ENCODE data around the gene NHLRC3.
"Not testable (repeated sequence)": the region's sequence is repeated elsewhere in the genome, so short reads cannot be mapped to it uniquely, and the experiment has no call there.

NHLRC3 gene, protein sequence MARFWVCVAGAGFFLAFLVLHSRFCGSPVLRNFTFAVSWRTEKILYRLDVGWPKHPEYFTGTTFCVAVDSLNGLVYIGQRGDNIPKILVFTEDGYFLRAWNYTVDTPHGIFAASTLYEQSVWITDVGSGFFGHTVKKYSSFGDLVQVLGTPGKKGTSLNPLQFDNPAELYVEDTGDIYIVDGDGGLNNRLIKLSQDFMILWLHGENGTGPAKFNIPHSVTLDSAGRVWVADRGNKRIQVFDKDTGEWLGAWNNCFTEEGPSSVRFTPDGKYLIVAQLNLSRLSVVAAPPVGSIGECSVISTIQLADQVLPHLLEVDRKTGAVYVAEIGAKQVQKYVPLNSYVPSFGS

DNA sequence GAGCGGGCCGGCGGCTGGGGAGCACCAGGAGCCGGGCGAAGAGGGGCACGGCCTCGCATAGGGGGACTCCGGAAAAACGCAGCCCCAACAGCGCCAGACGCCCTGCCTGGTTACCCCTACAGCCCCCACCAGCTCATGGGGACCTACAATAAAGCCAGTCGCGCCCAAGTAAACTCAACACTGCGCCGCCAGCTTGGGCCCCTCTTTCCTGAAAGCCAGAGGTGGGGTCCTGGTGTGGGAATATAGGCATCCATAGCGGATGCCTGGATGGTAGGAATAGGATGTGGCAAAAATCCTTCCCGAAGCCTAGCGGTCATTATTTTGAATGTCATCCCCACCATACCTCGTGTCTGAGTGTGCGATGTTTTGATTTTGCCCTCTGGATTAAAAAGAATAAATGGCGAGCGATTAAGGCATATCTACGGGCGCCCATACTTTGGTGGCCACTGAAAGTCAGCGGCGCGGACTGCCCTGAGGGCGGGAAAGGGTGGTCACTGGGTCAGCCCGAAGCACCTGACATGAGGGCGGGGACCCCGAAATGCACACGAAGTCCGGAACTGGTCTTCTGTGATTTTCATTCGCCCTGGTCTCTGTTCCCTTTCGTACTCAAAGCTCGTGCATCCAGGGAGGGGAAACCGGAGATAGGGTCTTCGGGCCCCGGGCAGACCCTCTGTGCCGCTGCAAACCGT, at the start of gene NHLRC3, which contains the start of gene PROSER1:
Gene NHLRC3, plus strand, starts transcription at position 577 of the 689 bp plus-strand sequence. CDS start 184 bp downstream, outside the sequence.
Gene PROSER1, minus strand, starts transcription at position 210 of the 689 bp plus-strand sequence. CDS start 847 bp downstream, outside the sequence.
- peak; percentile 90 for DNase-seq (ENCODE audit: low spot score)

- no peak for DNase-seq (ENCODE audit: low spot score)
These were observed 47.6 kb upstream of the NHLRC3 start, which contains the start of gene STOML3 for GRCh38 chr13:38990693-38991092. Gene STOML3, minus strand, starts transcription at chr13:38990831. Its CDS starts 110 bp downstream, at chr13:38990721.

GRCh38 chr13:38993381-38993780, 44.9 kb upstream of the NHLRC3 start:
- DNase-seq (ENCODE audit: low spot score) = no peak

DNA sequence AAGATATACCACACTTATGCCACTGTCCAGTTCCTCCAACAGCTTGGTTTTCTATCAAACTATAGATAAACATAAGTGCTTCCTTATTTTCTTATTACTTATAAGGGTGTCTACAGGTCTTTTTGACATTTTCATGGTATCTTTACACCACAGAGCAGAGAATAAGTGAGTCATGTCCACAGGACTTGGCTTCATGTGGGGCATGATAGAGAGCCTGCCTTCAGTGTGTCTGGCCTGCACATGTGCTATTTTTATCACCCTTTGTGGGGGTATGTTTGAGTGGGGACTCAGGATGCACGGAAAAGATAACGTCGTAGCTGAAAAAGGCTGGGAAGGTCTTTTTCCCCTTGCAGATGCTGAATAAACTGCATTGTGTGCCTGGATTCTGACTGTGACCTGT, 39.5 kb upstream of the NHLRC3 start:
- DNase-seq (ENCODE audit: low spot score) = no peak

GRCh38 chr13:39006371-39007111, 31.7 kb upstream of the NHLRC3 start:
- not testable (repeated sequence) for DNase-seq (ENCODE audit: low spot score)

GRCh38 chr13:39012608-39013007, 25.6 kb upstream of the NHLRC3 start:
- DNase-seq (ENCODE audit: low spot score) = no peak

- no peak for DNase-seq (ENCODE audit: low spot score)
These were observed 24.8 kb upstream of the NHLRC3 start for GRCh38 chr13:39013462-39013861.

GRCh38 chr13:39016087-39016486, 22.2 kb upstream of the NHLRC3 start:
- no peak for DNase-seq (ENCODE audit: low spot score)

DNA sequence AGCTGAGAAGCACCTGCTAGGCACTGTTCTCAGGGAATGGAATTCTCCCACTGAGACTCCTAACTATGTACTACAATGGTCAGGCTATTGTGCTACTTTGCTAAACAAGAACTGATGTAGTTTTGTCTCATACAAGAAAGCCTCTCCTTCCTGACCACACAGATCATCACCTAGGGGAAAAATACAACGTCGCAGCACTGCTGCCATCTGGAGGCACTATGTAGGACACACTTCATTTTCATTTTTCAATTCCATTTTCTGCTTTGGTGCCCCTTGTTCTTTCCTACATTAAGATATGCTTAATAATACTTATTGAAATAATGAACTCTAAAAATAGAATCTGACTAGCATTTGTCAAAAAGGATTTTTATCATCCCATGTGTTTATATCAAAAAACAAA, 21.5 kb upstream of the NHLRC3 start:
- DNase-seq (ENCODE audit: low spot score) = no peak

DNA sequence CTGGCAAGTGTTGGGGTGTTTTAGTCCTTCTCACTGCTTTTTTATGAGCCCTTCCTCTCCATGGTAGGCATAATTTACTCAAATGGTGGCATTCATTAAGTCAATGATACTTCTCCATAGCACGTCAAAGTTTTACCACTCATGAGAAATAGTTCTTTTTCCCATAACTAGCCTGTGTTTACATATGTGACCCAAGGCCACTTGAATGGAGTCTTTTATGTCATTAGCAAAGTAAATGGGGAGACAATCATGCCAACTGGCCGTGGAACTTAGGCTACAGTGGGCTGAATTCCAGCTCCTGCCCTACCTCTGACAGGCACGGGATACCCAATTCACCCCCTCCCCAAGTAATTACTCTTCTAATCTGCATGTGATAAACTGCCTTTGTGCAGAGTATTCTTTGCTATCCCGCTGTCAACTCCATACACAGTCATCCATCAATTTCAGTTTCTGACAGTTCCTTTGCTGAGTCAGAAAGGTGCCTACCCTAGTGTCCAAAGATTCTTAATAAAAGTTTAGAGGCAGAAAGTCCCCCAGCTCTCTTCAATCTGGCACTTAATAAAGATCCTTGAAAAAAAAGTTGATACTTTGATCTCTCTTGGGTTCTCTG, 17.3 kb upstream of the NHLRC3 start:
- no peak for DNase-seq (ENCODE audit: low spot score)

DNA sequence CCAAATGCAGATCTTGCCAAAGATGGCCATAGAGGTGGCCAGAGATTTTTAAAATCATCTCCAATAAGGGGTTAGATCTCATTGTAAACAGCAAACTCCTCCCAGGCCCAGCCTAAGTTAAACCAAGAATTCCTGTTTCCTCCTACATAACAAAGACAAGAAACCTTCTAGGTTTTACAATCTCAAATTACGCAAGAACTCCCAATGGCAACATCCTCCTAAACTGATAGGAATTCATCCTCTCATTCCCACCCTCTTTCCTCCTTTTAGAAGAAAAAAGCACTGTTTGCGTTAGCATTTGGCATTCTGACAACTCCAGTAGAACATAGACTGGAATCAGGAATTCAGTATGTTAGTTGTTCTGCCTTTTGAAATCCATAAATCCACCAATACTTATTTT, 14.9 kb upstream of the NHLRC3 start:
- no peak for DNase-seq (ENCODE audit: low spot score)

DNA sequence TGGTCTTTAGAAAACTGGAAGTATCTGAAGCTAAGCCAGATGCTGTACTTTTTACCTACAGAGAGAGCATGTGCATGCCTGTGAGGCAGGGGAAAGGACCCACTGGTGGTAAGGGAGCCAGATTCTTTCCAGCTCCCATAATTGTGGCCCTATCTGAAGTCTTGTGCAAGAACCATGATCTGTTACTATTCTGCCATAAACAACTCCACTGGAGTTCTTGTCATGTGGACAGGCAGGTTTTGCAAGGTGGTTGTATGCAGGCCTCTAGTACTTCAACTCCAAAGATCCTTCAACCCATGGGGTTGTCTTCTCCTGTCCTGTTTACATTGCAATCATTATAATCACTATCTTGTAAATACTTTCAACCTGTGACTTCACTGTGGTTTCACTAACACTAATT, 14.5 kb upstream of the NHLRC3 start:
- DNase-seq (ENCODE audit: low spot score) = no peak

DNA sequence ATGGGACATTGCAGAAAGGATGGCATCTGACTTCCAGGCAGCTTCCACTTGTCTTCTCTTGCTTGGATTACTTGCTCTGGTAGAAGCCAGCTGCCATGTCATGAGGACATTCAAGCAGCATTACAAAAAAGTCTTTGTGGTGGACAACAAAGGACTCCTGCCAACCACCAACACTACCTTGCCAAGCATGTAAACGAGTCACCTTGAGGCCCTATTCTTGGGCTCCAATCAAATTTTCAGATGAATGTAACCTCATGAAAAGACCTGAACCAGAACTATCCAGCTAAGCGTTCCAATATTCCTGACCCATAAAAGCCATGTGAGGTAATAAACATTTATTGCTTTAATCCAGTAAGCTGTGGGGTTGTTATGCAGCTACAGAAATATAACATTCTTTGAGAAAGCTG, 12.8 kb upstream of the NHLRC3 start:
- DNase-seq (ENCODE audit: low spot score) = no peak

DNA sequence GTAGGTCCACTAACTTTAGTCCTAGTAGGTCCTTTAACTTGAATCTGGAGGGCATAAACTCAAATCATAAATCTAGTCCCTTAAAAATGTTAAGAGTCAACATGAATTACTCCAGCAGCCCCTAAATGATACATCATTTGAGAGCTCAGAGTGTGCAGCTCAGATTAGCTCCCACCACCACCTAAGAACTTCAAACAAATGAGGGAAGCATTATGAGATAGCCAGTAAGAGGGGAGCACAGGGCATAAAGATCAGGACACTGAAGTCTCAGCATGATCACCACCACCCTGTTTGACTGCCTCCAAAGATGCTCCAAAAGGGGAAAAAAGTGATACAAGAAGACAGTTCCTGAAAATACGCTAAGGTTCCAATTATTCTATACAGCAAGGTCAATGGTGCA, 6.1 kb upstream of the NHLRC3 start:
- no peak for DNase-seq (ENCODE audit: low spot score)

DNA sequence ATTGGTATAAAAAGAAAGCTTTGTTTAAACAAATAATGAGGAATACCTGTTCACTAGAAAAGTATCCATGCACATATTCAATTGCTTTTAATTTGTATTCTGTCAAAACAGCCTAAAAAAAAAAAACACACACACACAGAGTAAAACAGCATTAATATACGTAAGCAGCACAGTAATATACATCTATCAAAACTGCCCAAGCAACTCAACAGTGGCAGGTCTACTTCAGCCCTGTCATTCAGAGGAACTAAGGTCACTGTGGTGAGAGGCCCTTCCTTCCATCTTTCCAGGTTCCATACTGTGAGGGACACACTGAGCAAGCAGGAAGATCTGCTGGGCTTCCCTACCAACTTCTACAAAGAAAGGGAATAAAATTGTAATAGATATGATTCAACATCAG, 4.2 kb upstream of the NHLRC3 start:
- DNase-seq (ENCODE audit: low spot score) = no peak

DNA sequence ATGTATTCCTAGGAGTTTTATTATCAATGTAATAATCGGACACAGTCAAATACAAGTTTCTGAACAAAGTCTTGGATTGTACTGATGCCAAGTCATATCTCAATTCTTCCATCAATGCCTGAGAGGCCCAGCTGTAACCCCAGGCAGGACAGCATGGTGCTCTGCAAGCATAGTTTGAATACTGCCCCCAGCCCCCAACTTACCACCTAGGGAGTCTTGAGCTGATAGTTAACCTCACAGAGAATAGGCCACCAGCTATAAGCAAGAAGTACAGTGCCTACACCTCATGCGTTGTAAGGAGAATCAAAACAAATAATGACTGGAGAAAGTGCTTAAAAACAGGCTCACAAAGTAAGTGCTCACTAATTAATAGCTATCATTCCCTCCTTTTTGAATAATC, 3.1 kb upstream of the NHLRC3 start:
- DNase-seq (ENCODE audit: low spot score) = no peak

DNA sequence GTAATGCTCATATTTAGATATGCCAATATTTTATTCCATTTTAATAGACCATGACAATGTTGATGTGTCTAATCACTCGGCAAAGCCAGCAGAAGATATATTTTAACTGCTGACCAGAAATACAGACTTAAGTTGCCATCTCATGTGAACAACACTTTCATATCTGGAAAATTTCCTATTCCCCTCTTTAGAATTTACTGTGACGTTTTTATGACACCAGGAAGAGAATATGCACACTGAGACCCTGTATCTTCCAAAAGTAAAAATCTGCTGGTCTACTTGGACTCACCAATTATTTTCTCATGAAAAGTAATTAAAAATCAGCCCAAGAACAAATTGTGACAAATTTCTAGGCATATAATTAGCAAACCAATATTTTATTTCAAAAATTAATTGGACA, 2.5 kb upstream of the NHLRC3 start:
- no peak for DNase-seq (ENCODE audit: low spot score)

DNA sequence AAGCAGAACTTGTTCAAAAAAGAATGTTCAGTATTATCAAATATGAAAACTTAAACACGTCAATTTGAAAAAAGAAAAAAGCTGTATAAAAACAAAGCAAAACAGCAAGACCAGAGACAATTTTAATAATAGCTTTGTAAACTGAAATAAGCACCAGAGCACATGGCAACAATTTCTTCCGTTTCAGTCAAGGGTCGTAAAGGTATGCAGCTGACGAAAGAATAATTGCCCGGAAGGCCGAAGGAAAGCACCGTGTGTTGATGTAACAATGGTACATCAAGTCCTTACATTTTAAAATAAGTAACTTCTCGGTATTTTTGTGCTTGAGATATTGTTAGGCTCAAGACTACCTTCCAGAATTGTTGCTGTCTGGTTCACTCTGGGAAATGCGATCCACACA, 2.0 kb upstream of the NHLRC3 start:
- DNase-seq (ENCODE audit: low spot score) = no peak

GRCh38 chr13:39037410-39037879, 811 bp upstream of the NHLRC3 start:
- DNase-seq (ENCODE audit: low spot score) = no peak

DNA sequence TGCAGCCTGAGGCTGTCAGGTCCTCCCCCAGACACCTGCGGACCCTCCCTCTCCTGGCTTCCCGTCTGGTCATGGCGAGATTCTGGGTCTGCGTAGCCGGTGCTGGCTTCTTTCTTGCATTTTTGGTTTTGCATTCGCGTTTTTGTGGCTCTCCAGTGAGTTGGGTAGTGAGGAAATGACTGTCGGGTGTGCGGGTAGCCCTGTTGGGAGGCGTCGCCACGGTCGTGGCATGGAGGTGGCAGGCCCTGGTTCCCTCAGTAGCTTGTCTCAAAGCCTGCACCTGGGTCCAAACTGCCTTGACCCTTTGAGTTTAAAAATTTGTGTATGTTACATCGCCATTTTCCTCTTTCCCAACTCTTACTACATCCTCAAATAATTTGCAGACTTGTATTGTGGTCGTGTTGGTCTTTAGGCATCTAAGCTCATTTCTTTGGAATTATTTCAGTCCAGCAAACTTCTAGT, 344 bp downstream of the NHLRC3 start:
- DNase-seq (ENCODE audit: low spot score) = peak; percentile 39

- DNase-seq (ENCODE audit: low spot score) = no peak
These were observed 785 bp downstream of the NHLRC3 start for GRCh38 chr13:39039041-39039440.

- DNase-seq (ENCODE audit: low spot score) = peak; percentile 9
These were observed 1.9 kb downstream of the NHLRC3 start for GRCh38 chr13:39040206-39040605.
